ENCODE data around the gene BTG1.

DNA sequence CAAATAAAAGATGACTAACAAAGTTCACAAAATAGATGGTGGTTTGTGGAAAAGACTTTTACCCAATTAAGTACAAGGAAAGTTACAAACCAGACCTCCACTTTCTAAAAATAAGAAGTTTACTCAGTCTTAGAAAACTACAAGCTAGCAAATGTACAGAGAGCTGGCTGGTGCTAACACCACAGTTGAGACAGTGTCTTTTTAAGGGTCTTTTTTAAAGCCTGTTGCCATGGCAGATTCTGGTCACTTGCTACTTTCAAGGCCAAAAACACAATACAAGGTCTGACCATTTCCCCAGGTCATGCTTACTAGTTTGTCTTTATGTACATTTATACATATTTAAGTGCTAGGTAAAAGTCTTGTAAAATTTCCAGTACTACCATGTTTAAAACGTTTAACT is 2.4 kb downstream of the BTG1 start:
- TF ChIP-seq ELF4 (CRISPR knock-in tag; IDR thresholded peaks at IDR 0.05; ENCODE audit: low read depth) (no peak), CREB1 (CRISPR knock-in tag; IDR thresholded peaks at IDR 0.05) (no peak)
